K562 (cell line): ENCODE results near the gene NPAS1. TPM values are rescaled to one million over a fixed set of nuclear protein-coding genes. Genes with fewer than 3 reads are reported as not detected.

Source experiments
- ARNT ChIP-seq, 2 experiments: fragments of 450-650 bp; IDR thresholded peaks; 2 replicates each; pipeline ENCODE4 v1.6.1; 2016; ENCODE audit warnings: mild to moderate bottlenecking in 1 of 2
- BACH1 ChIP-seq: fragments of 200-800 bp; sonication (Bioruptor generic); IDR thresholded peaks from 2 replicates; pipeline ENCODE4 v1.6.1; 2016; ENCODE audit warnings: missing genetic modification characterization, missing compliant biosample characterization
- CEBPB ChIP-seq: fragments of 450-650 bp; IDR thresholded peaks from 2 replicates; pipeline ENCODE4 v1.6.1; 2016; ENCODE audit warnings: missing genetic modification characterization, missing compliant biosample characterization
- EP300 ChIP-seq: IDR thresholded peaks from 2 replicates; pipeline ENCODE4 v1.6.1; 2012; ENCODE audit warnings: low read length, improper control_type of control experiment
- ETV1 ChIP-seq: fragments of 450-650 bp; conservative IDR thresholded peaks from 2 replicates; pipeline ENCODE4 v1.6.1; 2016; ENCODE audit warnings: missing genetic modification characterization, control low read depth, low read depth, missing compliant biosample characterization
- GTF3C2 ChIP-seq: IDR thresholded peaks from 3 replicates; pipeline ENCODE4 v1.6.1; 2011; ENCODE audit warnings: borderline replicate concordance, mild to moderate bottlenecking, moderate library complexity; ENCODE audit not compliant: insufficient read length; ENCODE audit errors: extremely low read depth
- HDAC1 ChIP-seq, 2 experiments: fragments of 450-650 bp; IDR thresholded peaks; 2 replicates each; pipeline ENCODE4 v1.6.1; 2016 to 2017; ENCODE audit warnings: inconsistent platforms in 1 of 2, mild to moderate bottlenecking in 1 of 2, moderate library complexity in 1 of 2
- HEY1 ChIP-seq: fragments of 250-450 bp; sonication (Bioruptor Pico); IDR thresholded peaks from 2 replicates; pipeline ENCODE4 v1.5.0; 2020; ENCODE audit warnings: mild to moderate bottlenecking, moderate library complexity, borderline replicate concordance
- HNRNPK ChIP-seq: fragments of 200-400 bp; formaldehyde crosslinking; IDR thresholded peaks from one replicate; pipeline ENCODE4 v1.6.1; 2018; ENCODE audit warnings: mild to moderate bottlenecking, low read depth, low read length; ENCODE audit not compliant: poor library complexity, severe bottlenecking
- LARP7 ChIP-seq: fragments of 450-650 bp; IDR thresholded peaks from 2 replicates; pipeline ENCODE4 v1.6.1; 2016
- MAFK ChIP-seq: IDR thresholded peaks from 2 replicates; pipeline ENCODE4 v1.6.1; 2011; ENCODE audit warnings: low read length, improper control_type of control experiment
- MXI1 ChIP-seq: IDR thresholded peaks from 2 replicates; pipeline ENCODE4 v1.6.1; 2011; ENCODE audit warnings: low read depth, mild to moderate bottlenecking, improper control_type of control experiment, low read length
- MYNN ChIP-seq, 2 experiments: sonication (generic); formaldehyde crosslinking in 1 of 2; IDR thresholded peaks; 2 replicates each; pipeline versions ENCODE4 v1.5.0 to v1.6.1; 2016 to 2020; ENCODE audit warnings: antibody characterized with exemption in 1 of 2, missing genetic modification reagents in 1 of 2
- NCOR1 ChIP-seq: fragments of 450-650 bp; IDR thresholded peaks from 2 replicates; pipeline ENCODE4 v1.6.1; 2016; ENCODE audit warnings: mild to moderate bottlenecking, moderate library complexity
- RFX1 ChIP-seq: fragments of 450-650 bp; IDR thresholded peaks from 2 replicates; pipeline ENCODE4 v1.6.1; 2016; ENCODE audit warnings: mild to moderate bottlenecking, moderate library complexity
- SAP30 ChIP-seq: fragments of 200-600 bp; sonication (generic); IDR thresholded peaks from 2 replicates; pipeline ENCODE4 v1.6.1; 2012; ENCODE audit warnings: borderline replicate concordance, low read depth, mild to moderate bottlenecking, moderate library complexity, low read length, control low read depth, inconsistent platforms; ENCODE audit not compliant: insufficient read depth, poor library complexity, severe bottlenecking
- TAL1 ChIP-seq: fragments of 450-650 bp; IDR thresholded peaks from 2 replicates; pipeline ENCODE4 v1.6.1; 2016; ENCODE audit warnings: mild to moderate bottlenecking
- TOE1 ChIP-seq, 2 experiments: fragments of 450-650 bp in 1 of 2; sonication (generic) in 1 of 2; formaldehyde crosslinking in 1 of 2; IDR thresholded peaks; 2 replicates each; pipeline versions ENCODE4 v1.7.1 to v1.8.0; 2016 to 2022; ENCODE audit warnings: borderline replicate concordance in 2 of 2, mild to moderate bottlenecking in 2 of 2, antibody characterized with exemption in 1 of 2, inconsistent platforms in 1 of 2, low read depth in 1 of 2, missing genetic modification reagents in 1 of 2, moderate library complexity in 1 of 2
- ZBTB2 ChIP-seq: fragments of 450-650 bp; IDR thresholded peaks from 2 replicates; pipeline ENCODE4 v1.6.1; 2016; ENCODE audit warnings: antibody characterized with exemption
- ZNF253 ChIP-seq: fragments of 250-450 bp; sonication (Bioruptor Pico); conservative IDR thresholded peaks from 2 replicates; pipeline ENCODE4 v1.6.1; 2021; ENCODE audit warnings: mild to moderate bottlenecking
- ZNF280B ChIP-seq: fragments of 250-450 bp; sonication (Bioruptor Pico); IDR thresholded peaks from 2 replicates; pipeline ENCODE4 v1.5.1; 2021; ENCODE audit warnings: mild to moderate bottlenecking
- polyA plus RNA-seq, 8 experiments: library from polyadenylated mRNA; depleted of rRNA in 4 of 8; stranded (reverse) in 5 of 8; unstranded in 3 of 8; fragments of >200 nt; fragmentation: Nextera tagmentation in 2 of 8; fragmentation: Illumina TruSeq in 1 of 8; extraction: Ambion mirVana in 2 of 8; extraction: Trizol in 1 of 8; gene quantifications; 2 replicates each; pipeline versions ENCODE4 v1.2.1 to v1.2.3, GENCODE V29; 2011 to 2014; ENCODE audit warnings: inconsistent platforms in 1 of 8, missing spikeins in 1 of 8
- total RNA-seq, 7 experiments: library from RNA; depleted of rRNA in 6 of 7; stranded (reverse); fragments of >200 nt in 6 of 7; fragmentation: Illumina TruSeq in 2 of 7; extraction: Trizol in 2 of 7; gene quantifications; 2 replicates each; pipeline versions ENCODE4 v1.2.1 to v1.2.3, GENCODE V29; 2011 to 2021; ENCODE audit warnings: low replicate concordance in 1 of 7

NPAS1 gene
- total and polyA plus RNA-seq, 9 of the 15 experiments (the other 6 are each of a cell fraction or from before 2014, with no cell fraction given), result 0.58 to 5.3 (median 2.0) TPM; not detected in 2

- TF ChIP-seq BACH1 (tag) (no peak), RFX1 (peak; percentile 60; the same call in 1 of the 2 replicates), LARP7 (no peak), NCOR1 (no peak; the same call in 1 of the 2 replicates), HNRNPK (no peak), MYNN (IDR thresholded peaks at IDR 0.05) (peak; percentile 39; the same call in 1 of the 2 replicates), MYNN (CRISPR knock-in tag; IDR thresholded peaks at IDR 0.05) (no peak), HEY1 (CRISPR knock-in tag) (no peak), ZBTB2 (no peak), GTF3C2 (no peak), ETV1 (tag) (0 out of 2 replicates have a peak, but pooled peaks have one; percentile 8), HDAC1 (IDR thresholded peaks at IDR 0.05) (peak in 1 of 2 experiments; percentile 54; a peak in 1 of 4 replicates), ZNF280B (CRISPR knock-in tag) (no peak), MXI1 (no peak), ARNT (IDR thresholded peaks at IDR 0.05) (no peak), SAP30 (no peak), TOE1 (IDR thresholded peaks at IDR 0.05; ENCODE audit: borderline replicate concordance) (peak; percentile 78; the same call in 1 of the 2 replicates), TOE1 (CRISPR knock-in tag; IDR thresholded peaks at IDR 0.05; ENCODE audit: borderline replicate concordance, low read depth) (no peak), CEBPB (no peak), TAL1 (no peak), EP300 (peak; percentile 3; the same call in 1 of the 2 replicates), ZNF253 (CRISPR knock-in tag) (no peak), MAFK (no peak)
Measured at GRCh38 chr19:47035127-47036096, 15.8 kb downstream of the NPAS1 start (continued).
